ENCODE data around the gene BPTF. TPM values are rescaled to one million over a fixed set of nuclear protein-coding genes. Genes with fewer than 3 reads are reported as not detected.

Gene BPTF
- total and polyA plus RNA-seq, 2 of the 13 experiments (the other 11 are each of a cell fraction or from before 2014, with no cell fraction given) = 43.5 to 66.1 TPM

DNA sequence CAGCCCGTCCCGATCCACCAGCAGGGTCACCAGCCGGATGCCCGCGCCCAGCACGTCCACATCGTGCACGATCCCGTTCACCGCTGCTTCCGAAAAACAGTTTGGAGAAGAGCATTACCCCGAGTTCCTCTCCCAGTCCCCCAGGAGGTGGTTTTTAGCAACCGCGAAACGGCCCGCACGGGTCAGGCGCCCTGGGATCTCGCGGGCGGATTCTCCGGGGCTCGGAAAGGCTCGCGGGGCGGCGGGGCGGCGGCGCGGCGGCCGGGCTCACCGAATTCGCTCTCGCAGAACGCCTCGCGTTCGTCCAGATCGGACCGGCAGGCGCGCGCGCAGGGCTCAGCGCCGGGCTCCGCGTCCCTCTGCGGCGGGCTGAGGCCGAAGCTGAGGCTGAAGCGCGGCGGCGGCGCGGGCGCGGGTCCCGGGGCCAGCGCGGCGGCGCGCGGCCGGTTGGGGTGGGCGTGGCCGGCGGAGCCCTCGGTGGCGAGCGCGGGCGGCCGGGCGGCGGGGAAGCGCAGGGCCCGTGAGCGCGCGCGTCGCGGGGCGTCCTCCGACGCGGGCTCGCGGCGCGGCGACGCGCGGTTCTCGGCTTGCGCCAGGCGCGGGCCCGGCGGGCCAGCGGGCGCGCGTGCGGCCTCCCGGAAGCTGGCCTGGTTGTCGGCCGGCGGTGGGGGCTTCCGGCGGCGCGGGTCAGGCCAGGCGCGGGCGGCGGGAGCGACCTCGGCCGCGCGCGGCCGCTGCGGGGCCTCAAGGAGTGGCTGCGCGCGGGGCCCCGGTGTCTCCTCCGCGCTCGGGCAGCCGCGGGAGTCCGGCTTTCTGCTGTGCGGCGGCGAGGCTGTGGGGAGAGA is 168.1 kb downstream of the BPTF start (continued):
- TF ChIP-seq, protein P1, sequence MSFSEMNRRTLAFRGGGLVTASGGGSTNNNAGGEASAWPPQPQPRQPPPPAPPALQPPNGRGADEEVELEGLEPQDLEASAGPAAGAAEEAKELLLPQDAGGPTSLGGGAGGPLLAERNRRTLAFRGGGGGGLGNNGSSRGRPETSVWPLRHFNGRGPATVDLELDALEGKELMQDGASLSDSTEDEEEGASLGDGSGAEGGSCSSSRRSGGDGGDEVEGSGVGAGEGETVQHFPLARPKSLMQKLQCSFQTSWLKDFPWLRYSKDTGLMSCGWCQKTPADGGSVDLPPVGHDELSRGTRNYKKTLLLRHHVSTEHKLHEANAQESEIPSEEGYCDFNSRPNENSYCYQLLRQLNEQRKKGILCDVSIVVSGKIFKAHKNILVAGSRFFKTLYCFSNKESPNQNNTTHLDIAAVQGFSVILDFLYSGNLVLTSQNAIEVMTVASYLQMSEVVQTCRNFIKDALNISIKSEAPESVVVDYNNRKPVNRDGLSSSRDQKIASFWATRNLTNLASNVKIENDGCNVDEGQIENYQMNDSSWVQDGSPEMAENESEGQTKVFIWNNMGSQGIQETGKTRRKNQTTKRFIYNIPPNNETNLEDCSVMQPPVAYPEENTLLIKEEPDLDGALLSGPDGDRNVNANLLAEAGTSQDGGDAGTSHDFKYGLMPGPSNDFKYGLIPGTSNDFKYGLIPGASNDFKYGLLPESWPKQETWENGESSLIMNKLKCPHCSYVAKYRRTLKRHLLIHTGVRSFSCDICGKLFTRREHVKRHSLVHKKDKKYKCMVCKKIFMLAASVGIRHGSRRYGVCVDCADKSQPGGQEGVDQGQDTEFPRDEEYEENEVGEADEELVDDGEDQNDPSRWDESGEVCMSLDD (CRISPR knock-in tag; IDR thresholded peaks at IDR 0.05; ENCODE audit: borderline replicate concordance) = no peak
- peak; percentile 83 for TF ChIP-seq GABPA (IDR thresholded peaks at IDR 0.05; ENCODE audit: low read depth, low read length)
- TF ChIP-seq GABPA (CRISPR knock-in tag; IDR thresholded peaks at IDR 0.05; ENCODE audit: low read depth) = peak; percentile 23; the same call in 1 of the 2 replicates
- TF ChIP-seq HMG20A (CRISPR knock-in tag; IDR thresholded peaks at IDR 0.05; ENCODE audit: borderline replicate concordance) = peak; percentile 34; the same call in 1 of the 2 replicates
- peak; percentile 48; the same call in 1 of the 2 replicates for TF ChIP-seq ZNF547 (CRISPR knock-in tag; IDR thresholded peaks at IDR 0.05)
- TF ChIP-seq CCAR2 (optimal IDR thresholded peaks at IDR 0.05; ENCODE audit: low read depth, low read length) = no peak
- no peak for TF ChIP-seq AGO2 (optimal IDR thresholded peaks at IDR 0.05; ENCODE audit: low read depth, low read length)
- TF ChIP-seq, protein P2, sequence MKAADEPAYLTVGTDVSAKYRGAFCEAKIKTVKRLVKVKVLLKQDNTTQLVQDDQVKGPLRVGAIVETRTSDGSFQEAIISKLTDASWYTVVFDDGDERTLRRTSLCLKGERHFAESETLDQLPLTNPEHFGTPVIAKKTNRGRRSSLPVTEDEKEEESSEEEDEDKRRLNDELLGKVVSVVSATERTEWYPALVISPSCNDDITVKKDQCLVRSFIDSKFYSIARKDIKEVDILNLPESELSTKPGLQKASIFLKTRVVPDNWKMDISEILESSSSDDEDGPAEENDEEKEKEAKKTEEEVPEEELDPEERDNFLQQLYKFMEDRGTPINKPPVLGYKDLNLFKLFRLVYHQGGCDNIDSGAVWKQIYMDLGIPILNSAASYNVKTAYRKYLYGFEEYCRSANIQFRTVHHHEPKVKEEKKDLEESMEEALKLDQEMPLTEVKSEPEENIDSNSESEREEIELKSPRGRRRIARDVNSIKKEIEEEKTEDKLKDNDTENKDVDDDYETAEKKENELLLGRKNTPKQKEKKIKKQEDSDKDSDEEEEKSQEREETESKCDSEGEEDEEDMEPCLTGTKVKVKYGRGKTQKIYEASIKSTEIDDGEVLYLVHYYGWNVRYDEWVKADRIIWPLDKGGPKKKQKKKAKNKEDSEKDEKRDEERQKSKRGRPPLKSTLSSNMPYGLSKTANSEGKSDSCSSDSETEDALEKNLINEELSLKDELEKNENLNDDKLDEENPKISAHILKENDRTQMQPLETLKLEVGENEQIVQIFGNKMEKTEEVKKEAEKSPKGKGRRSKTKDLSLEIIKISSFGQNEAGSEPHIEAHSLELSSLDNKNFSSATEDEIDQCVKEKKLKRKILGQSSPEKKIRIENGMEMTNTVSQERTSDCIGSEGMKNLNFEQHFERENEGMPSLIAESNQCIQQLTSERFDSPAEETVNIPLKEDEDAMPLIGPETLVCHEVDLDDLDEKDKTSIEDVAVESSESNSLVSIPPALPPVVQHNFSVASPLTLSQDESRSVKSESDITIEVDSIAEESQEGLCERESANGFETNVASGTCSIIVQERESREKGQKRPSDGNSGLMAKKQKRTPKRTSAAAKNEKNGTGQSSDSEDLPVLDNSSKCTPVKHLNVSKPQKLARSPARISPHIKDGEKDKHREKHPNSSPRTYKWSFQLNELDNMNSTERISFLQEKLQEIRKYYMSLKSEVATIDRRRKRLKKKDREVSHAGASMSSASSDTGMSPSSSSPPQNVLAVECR (CRISPR knock-in tag; IDR thresholded peaks at IDR 0.05; ENCODE audit: borderline replicate concordance) = 0 out of 2 replicates have a peak, but pooled peaks have one; percentile 6
- no peak for TF ChIP-seq NR1H2 (CRISPR knock-in tag; IDR thresholded peaks at IDR 0.05; ENCODE audit: borderline replicate concordance, low read depth)
- TF ChIP-seq KDM5B (CRISPR knock-in tag; IDR thresholded peaks at IDR 0.05; ENCODE audit: borderline replicate concordance) = peak; percentile 70; the same call in 1 of the 2 replicates
- TF ChIP-seq SIX4 (CRISPR knock-in tag; IDR thresholded peaks at IDR 0.05) = no peak
- TF ChIP-seq, protein P3, sequence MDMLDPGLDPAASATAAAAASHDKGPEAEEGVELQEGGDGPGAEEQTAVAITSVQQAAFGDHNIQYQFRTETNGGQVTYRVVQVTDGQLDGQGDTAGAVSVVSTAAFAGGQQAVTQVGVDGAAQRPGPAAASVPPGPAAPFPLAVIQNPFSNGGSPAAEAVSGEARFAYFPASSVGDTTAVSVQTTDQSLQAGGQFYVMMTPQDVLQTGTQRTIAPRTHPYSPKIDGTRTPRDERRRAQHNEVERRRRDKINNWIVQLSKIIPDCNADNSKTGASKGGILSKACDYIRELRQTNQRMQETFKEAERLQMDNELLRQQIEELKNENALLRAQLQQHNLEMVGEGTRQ (IDR thresholded peaks at IDR 0.05; ENCODE audit: low read depth, low read length) = no peak
- TF ChIP-seq, protein P3 (CRISPR knock-in tag; IDR thresholded peaks at IDR 0.05; ENCODE audit: borderline replicate concordance) = no peak
- TF ChIP-seq NCOA1 (CRISPR knock-in tag; IDR thresholded peaks at IDR 0.05) = no peak
- TF ChIP-seq SETDB1 (CRISPR knock-in tag; IDR thresholded peaks at IDR 0.05; ENCODE audit: borderline replicate concordance) = no peak
- TF ChIP-seq ZNF564 (CRISPR knock-in tag; IDR thresholded peaks at IDR 0.05) = no peak
- no peak for TF ChIP-seq HES4 (CRISPR knock-in tag; IDR thresholded peaks at IDR 0.05; ENCODE audit: borderline replicate concordance)
- TF ChIP-seq, protein P4, sequence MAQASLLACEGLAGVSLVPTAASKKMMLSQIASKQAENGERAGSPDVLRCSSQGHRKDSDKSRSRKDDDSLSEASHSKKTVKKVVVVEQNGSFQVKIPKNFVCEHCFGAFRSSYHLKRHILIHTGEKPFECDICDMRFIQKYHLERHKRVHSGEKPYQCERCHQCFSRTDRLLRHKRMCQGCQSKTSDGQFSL (CRISPR knock-in tag; IDR thresholded peaks at IDR 0.05) = no peak
- TF ChIP-seq, protein P5, sequence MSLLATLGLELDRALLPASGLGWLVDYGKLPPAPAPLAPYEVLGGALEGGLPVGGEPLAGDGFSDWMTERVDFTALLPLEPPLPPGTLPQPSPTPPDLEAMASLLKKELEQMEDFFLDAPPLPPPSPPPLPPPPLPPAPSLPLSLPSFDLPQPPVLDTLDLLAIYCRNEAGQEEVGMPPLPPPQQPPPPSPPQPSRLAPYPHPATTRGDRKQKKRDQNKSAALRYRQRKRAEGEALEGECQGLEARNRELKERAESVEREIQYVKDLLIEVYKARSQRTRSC (CRISPR knock-in tag; IDR thresholded peaks at IDR 0.05; ENCODE audit: low read depth) = no peak

Data from HepG2 (cell line).